ENCODE measurements around the gene TTLL10. TPM values are rescaled to one million over a fixed set of nuclear protein-coding genes. Genes with fewer than 3 reads are reported as not detected.
A peak's percentile ranks its signal among the peaks of the same experiment; 100 is the strongest.

Gene TTLL10
- polyA plus RNA-seq, 1 of the 3 experiments (the other 2 are of a cell fraction) = not detected

- Histone ChIP-seq H3K9ac (no peak overlapping the region), H2AFZ (ENCODE audit: low read depth) (no peak overlapping the region), H3K4me1 (ENCODE audit: control insufficient read depth in 1 of 2, insufficient read depth in 2 of 2, low read depth in 1 of 2, low read length in 1 of 2) (no peaks in the 10 kb centered on the region), H3K36me3 (replicated peaks in 1 of 2; ENCODE audit: control insufficient read depth in 1 of 2, insufficient read depth in 2 of 2, low read length in 1 of 2) (no peaks in the 10 kb centered on the region), H3K27me3 (ENCODE audit: insufficient read depth) (no peaks in the 10 kb centered on the region), H3K4me2 (no peak overlapping the region), H4K20me1 (ENCODE audit: insufficient read depth) (no peaks in the 10 kb centered on the region), H3K4me3 (ENCODE audit: low read depth in 2 of 2, low read length in 1 of 2) (no peak overlapping the region), H3K27ac (ENCODE audit: low read depth in 2 of 2, low read length in 1 of 2) (no peak overlapping the region), H3K9me2 (no peaks in the 10 kb centered on the region), H3K9me3 (no peaks in the 10 kb centered on the region), H3K79me2 (ENCODE audit: insufficient read depth) (no peaks in the 10 kb centered on the region), H3F3A (replicated peaks; ENCODE audit: insufficient read depth) (no peaks in the 10 kb centered on the region)
- ChIA-PET CTCF (interaction anchor here (0.6 kb wide), 1 partner anchor 219 kb away, joined by 3 read pairs; the partner anchor contains the start of gene CCNL2), POLR2A (no interaction called here)
- TF ChIP-seq MEF2A (IDR thresholded peaks at IDR 0.05; ENCODE audit: borderline replicate concordance, low read depth) (no peak), CTCF (IDR thresholded peaks at IDR 0.05) (no peak), PBX3 (IDR thresholded peaks at IDR 0.05) (no peak), MAX (IDR thresholded peaks at IDR 0.05; ENCODE audit: low read depth) (no peak), GATA2 (CRISPR knock-in tag; IDR thresholded peaks at IDR 0.05) (no peak), EP300 (IDR thresholded peaks at IDR 0.05; ENCODE audit: borderline replicate concordance in 1 of 2, low read depth in 1 of 2, low read length in 1 of 2) (no peak), FOXM1 (IDR thresholded peaks at IDR 0.05; ENCODE audit: low read depth) (no peak), RFX5 (IDR thresholded peaks at IDR 0.05; ENCODE audit: low read length) (no peak), TCF12 (IDR thresholded peaks at IDR 0.05) (no peak), FOXJ3 (CRISPR knock-in tag; IDR thresholded peaks at IDR 0.05) (no peak), RXRA (IDR thresholded peaks at IDR 0.05; ENCODE audit: borderline replicate concordance, low read depth) (no peak), FOSL2 (IDR thresholded peaks at IDR 0.05; ENCODE audit: borderline replicate concordance, low read depth) (no peak), SIN3A (IDR thresholded peaks at IDR 0.05; ENCODE audit: borderline replicate concordance, low read depth, low read length) (no peak), REST (IDR thresholded peaks at IDR 0.05; ENCODE audit: low read depth, low read length) (no peak), SMC3 (IDR thresholded peaks at IDR 0.05; ENCODE audit: low read depth, low read length) (no peak), ELF1 (IDR thresholded peaks at IDR 0.05) (no peak), RAD21 (IDR thresholded peaks at IDR 0.05; ENCODE audit: low read length) (no peak), IRF3 (IDR thresholded peaks at IDR 0.05; ENCODE audit: low read depth, low read length) (no peak), NRF1 (IDR thresholded peaks at IDR 0.05; ENCODE audit: low read depth, low read length) (no peak), TEAD4 (IDR thresholded peaks at IDR 0.05; ENCODE audit: borderline replicate concordance, insufficient read depth) (no peak)
- DNase-seq = peak; percentile 37
- 61% methylated on average over 8 of the region's 51 CpGs for WGBS (ENCODE audit: low lambda C conversion rate)
Observed at GRCh38 chr1:1179983-1180861, 6.5 kb downstream of the TTLL10 start.

All from SK-N-SH (cell line).